Kidney (tissue), 14 donors: ENCODE measurements around the gene MTOR. TPM values are rescaled to one million over a fixed set of nuclear protein-coding genes. Genes with fewer than 3 reads are reported as not detected.

Source experiments
- DNase-seq, 5 donors: peaks; one replicate each; pipeline ENCODE4 v3.0.0-alpha.2; 2013 to 2020
- FAIRE-seq: peaks from 2 replicates; lab custom pipeline; 2012; peaks lifted over from hg19 to GRCh38; lab: Jason Lieb, UNC
- H3K27ac ChIP-seq, 2 donors: one replicate each; pipeline ENCODE4 v1.7.0; 2013; ENCODE audit warnings: low read depth in 2 of 2, low read length in 2 of 2, inconsistent platforms in 1 of 2
- H3K27me3 ChIP-seq: one replicate; pipeline ENCODE4 v1.7.1; 2013; ENCODE audit warnings: low read length, inconsistent platforms; ENCODE audit not compliant: control insufficient read depth, insufficient read depth
- H3K36me3 ChIP-seq, 3 donors: one replicate each; pipeline versions ENCODE4 v1.7.0 to v1.7.1; 2013; ENCODE audit warnings: low read length in 3 of 3, control low read depth in 1 of 3, inconsistent platforms in 1 of 3; ENCODE audit not compliant: insufficient read depth in 3 of 3, control insufficient read depth in 2 of 3
- H3K4me1 ChIP-seq, 3 donors: one replicate each; pipeline versions ENCODE4 v1.7.0 to v1.7.1; 2013; ENCODE audit warnings: low read length in 3 of 3, inconsistent platforms in 1 of 3, low read depth in 1 of 3; ENCODE audit not compliant: control insufficient read depth in 2 of 3, insufficient read depth in 2 of 3
- H3K4me3 ChIP-seq, 3 donors: one replicate each; pipeline versions ENCODE4 v1.7.0 to v1.8.1; 2013; ENCODE audit warnings: low read length in 3 of 3, control low read depth in 1 of 3, inconsistent platforms in 1 of 3
- H3K9ac ChIP-seq, 3 donors: one replicate each; pipeline versions ENCODE4 v1.7.0 to v1.7.1; 2013; ENCODE audit warnings: low read length in 3 of 3, control low read depth in 1 of 3, inconsistent platforms in 1 of 3
- H3K9me3 ChIP-seq, 3 donors: one replicate each; pipeline versions ENCODE4 v1.7.0 to v1.7.1; 2013; ENCODE audit warnings: low read length in 3 of 3, control low read depth in 1 of 3, inconsistent platforms in 1 of 3; ENCODE audit not compliant: control insufficient read depth in 2 of 3, insufficient read depth in 1 of 3
- intact Hi-C: fragments of 100-400 bp; cut with DNase I; formaldehyde crosslinking; loops from one replicate; pipeline ENCODE4 v1.11.1; 2022
- polyA plus RNA-seq: library from polyadenylated mRNA; stranded (reverse); fragments of 350-450 nt; fragmentation: Illumina TruSeq; extraction: RNeasy Lipid Tissue Mini Kit (QIAGEN cat#74804); gene quantifications from one replicate; pipeline ENCODE4 v1.2.3, GENCODE V29; 2014; ENCODE audit warnings: low read depth, low replicate concordance; ENCODE audit not compliant: insufficient read depth
- total RNA-seq: library from RNA; stranded (reverse); fragmentation: NEBNext Ultra II Directional; extraction: Animal tissue kit (Norgen Biotek cat#: 25700); gene quantifications from one replicate; pipeline ENCODE4 v1.2.1, GENCODE V29; 2021
- TF ChIP-seq, protein P1 (sequence below): IDR thresholded peaks from 3 replicates; pipeline ENCODE4 v1.5.1; 2012; ENCODE audit warnings: mild to moderate bottlenecking, moderate library complexity, borderline replicate concordance; ENCODE audit not compliant: insufficient read depth; ENCODE audit errors: extremely low read depth
- donor health status: control.
- donor health status: control.
- donor health status: control.
- donor health status: control.
- donor health status: control.
- donor health status: DM: yes; HTN: yes; CAD: no.
- donor health status: Normal renal cell carcinoma (clear cell type).

The MTOR gene
- total and polyA plus RNA-seq, 2 donors from 2014 or later: 16.0 to 36.8 TPM

DNA sequence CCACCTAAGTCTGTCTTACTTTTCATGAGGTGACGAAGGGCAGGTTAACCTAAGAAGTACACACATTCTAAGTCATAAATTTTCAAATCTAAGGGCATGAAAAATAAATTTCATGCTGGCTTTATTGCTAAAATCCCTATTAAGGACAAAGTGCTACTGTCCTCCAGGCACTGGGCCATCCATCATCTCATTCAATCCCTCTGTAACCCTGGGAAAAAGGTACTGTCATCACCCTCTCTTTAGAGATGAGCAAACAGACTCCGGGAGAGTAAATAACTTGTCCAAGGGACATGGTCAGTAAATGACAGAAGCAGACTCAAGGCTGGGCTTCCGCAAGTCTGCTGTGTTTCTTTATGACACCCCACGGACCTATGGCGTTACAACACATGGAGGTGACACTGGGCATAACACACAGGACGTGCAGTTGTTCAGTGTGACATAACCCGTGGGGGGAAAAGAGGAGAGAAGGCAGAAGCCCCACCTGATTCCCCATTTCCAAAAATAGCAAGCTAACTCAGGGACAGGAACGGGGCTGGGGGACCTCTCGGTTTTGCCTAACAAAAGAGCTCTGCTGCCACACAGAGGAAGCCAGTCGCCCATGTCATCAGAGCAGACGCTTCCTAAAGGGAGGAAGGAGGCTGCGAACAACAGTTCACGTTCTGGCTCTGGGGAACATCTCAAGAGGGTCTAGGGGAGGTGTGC lies 190.0 kb downstream of the MTOR start:
- Histone ChIP-seq H3K4me1 (no peaks in the 10 kb centered on the region), H3K4me3 (no peak overlapping the region), H3K27ac (no peak overlapping the region), H3K9ac (no peak overlapping the region), H3K27me3 (no peaks in the 10 kb centered on the region), H3K9me3 (no peaks in the 10 kb centered on the region), H3K36me3 (peaks cover 11 to 74% (median 56%) of the 10 kb centered on the region in 3 donors)
- peak in 1 of 5 donors; percentile 26 for DNase-seq
- TF ChIP-seq, protein P1, sequence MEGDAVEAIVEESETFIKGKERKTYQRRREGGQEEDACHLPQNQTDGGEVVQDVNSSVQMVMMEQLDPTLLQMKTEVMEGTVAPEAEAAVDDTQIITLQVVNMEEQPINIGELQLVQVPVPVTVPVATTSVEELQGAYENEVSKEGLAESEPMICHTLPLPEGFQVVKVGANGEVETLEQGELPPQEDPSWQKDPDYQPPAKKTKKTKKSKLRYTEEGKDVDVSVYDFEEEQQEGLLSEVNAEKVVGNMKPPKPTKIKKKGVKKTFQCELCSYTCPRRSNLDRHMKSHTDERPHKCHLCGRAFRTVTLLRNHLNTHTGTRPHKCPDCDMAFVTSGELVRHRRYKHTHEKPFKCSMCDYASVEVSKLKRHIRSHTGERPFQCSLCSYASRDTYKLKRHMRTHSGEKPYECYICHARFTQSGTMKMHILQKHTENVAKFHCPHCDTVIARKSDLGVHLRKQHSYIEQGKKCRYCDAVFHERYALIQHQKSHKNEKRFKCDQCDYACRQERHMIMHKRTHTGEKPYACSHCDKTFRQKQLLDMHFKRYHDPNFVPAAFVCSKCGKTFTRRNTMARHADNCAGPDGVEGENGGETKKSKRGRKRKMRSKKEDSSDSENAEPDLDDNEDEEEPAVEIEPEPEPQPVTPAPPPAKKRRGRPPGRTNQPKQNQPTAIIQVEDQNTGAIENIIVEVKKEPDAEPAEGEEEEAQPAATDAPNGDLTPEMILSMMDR: no peak
- no peak for FAIRE-seq
- intact Hi-C loops: no loop called here

DNA sequence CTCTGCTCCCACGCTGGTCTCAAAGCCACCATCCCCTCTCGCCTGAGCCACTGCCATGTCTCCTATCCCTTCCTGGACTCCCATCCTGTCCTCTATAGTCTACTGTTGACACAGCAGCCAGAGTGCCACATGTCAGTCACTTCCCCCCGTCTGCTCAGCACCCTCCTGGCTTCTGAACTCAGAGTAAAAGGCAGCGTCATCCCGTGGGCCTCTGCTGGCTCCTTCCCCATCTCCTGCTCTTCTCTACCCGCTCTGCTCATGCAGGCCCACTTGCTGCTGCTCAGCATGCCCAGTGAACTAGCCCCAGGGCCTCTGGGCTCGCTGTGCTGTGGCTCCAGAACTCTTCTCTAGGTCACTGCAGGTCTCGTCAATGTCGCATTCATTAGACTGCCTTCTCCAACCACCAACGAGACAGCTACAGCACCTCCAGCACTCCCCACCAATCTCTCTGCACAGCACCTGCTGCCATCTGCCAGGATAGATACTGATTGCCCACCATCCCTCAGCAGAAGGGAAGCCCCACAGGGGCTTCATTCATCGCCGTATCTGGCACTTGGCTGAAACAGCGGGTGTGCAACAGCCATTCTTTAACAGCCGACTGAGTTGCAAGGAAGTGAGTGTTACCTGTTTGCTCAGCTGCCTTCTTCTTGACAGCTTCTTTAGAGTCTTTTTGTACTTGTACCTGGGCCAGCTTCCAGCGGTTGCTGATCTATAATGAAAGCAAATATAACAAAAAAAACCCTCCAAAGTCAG lies 190.7 kb downstream of the MTOR start:
- Histone ChIP-seq H3K9me3 (no peaks in the 10 kb centered on the region), H3K36me3 (peaks cover 11 to 69% (median 51%) of the 10 kb centered on the region in 3 donors), H3K9ac (no peak overlapping the region), H3K4me3 (no peak overlapping the region), H3K27me3 (no peaks in the 10 kb centered on the region), H3K27ac (no peak overlapping the region), H3K4me1 (no peaks in the 10 kb centered on the region)
- TF ChIP-seq, protein P1: no peak
- intact Hi-C loops: no loop called here
- DNase-seq (peak in 1 of 5 donors; percentile 41), FAIRE-seq (no peak)

DNA sequence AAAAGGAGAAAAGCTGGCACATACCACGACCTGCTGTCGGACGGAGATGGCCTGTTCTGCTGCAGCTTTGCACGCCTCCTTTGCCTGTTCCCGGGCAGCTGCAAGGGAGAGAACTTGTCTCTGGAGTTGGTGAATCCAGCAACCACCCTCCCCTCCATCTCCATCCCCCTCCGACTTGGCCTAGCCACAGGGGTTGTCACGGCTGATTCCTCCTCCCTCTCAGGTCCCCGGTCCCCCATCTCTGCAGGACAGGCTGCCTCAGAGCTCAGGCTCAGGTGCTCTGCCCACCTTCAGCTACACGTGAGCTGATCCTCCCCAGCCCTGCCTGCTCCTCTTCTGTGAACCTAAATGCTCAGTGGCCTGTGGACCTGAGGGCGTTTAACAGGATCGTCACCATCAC lies 191.5 kb downstream of the MTOR start:
- peaks cover 11 to 66% (median 47%) of the 10 kb centered on the region in 3 donors for H3K36me3 ChIP-seq
- H3K4me1 ChIP-seq: no peaks in the 10 kb centered on the region

More for the DNA sequence above, 191.5 kb downstream of the MTOR start:
- H3K27ac ChIP-seq: no peak overlapping the region
- no peaks in the 10 kb centered on the region for H3K9me3 ChIP-seq
- DNase-seq (peak in 1 of 5 donors; percentile 35), FAIRE-seq (no peak)
- TF ChIP-seq, protein P1: no peak
- no peaks in the 10 kb centered on the region for H3K27me3 ChIP-seq
- no peak overlapping the region for H3K4me3 ChIP-seq
- intact Hi-C loops: no loop called here
- no peak overlapping the region for H3K9ac ChIP-seq
